ENCODE results near the gene LRRC10B.
"Not testable (repeated sequence)": the region's sequence is repeated elsewhere in the genome, so short reads cannot be mapped to it uniquely, and the experiment has no call there.

Gene LRRC10B
- long read RNA-seq, donor 1, partial matches to known transcripts: 0 of 2 reads
- long read RNA-seq, donor 1, other reads (novel, unspliced or antisense): 0 of 2 reads
- long read RNA-seq, donor 2, partial matches to known transcripts: 0 of 2 reads
- long read RNA-seq, donor 2, other reads (novel, unspliced or antisense): 0 of 2 reads
- long read RNA-seq, donor 3, partial matches to known transcripts: 0 of 1 reads
- long read RNA-seq, donor 3, other reads (novel, unspliced or antisense): 0 of 1 reads
- long read RNA-seq, donor 4, partial matches to known transcripts: 0 of 1 reads
- long read RNA-seq, donor 4, other reads (novel, unspliced or antisense): 0 of 1 reads
- long read RNA-seq, donor 5, partial matches to known transcripts: 0 of 1 reads
- long read RNA-seq, donor 5, other reads (novel, unspliced or antisense): 0 of 1 reads
- long read RNA-seq, donor 6, partial matches to known transcripts: 0 of 4 reads
- long read RNA-seq, donor 6, other reads (novel, unspliced or antisense): 0 of 4 reads
- long read RNA-seq, donor 7, partial matches to known transcripts: 0 of 4 reads
- long read RNA-seq, donor 7, other reads (novel, unspliced or antisense): 0 of 4 reads
- long read RNA-seq, donor 8, partial matches to known transcripts: 0 of 4 reads
- long read RNA-seq, donor 8, other reads (novel, unspliced or antisense): 0 of 4 reads

DNA sequence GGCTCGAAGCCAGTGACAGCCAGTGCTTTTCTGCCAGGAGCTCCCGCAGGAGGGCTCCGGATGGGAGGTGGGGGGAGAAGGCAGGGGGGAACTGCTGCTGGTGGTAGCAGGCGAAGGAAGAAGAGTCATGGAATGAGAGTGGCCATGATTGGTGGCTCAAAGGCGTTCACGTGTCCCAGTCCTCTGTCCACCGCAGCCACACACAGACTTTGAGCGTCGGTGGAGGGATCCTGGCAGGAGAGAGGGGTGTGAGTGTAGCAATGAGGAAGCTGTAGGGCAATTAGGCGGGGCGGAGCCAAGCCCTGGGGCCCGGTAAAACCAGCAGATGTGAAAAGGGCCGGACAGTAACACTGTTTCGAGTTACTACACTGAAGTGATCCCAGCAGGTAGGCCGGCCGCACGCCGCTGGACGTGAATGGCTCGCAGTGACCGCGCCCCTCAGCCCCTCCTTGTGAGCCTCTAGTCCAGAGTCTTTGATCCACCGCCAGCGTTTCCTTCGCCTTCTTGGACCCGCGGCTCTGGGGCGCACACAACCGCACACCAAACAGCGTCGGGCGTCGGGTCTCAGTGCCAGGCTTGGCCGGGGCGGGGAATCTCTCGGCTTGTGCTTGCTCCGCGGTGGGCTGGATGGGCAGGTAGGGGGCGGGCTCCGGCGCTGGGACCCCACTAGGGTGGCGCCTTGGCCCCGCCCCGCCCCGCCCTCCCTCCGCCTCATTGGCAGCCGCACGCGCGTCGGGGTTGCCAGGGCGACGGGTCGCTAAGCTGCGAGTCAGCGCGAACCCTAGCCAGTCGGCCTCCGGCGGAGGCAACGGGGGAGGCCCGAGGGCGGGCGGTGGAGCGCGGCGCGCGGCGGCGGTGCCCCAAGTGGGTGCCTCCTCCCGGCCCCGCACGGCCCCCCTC, at the start of gene LRRC10B:
Gene LRRC10B (plus strand): TSS at position 788 of the 900 bp plus-strand sequence. CDS start 250 bp downstream, outside the sequence.
- peak; percentile 75 for DNase-seq

DNA sequence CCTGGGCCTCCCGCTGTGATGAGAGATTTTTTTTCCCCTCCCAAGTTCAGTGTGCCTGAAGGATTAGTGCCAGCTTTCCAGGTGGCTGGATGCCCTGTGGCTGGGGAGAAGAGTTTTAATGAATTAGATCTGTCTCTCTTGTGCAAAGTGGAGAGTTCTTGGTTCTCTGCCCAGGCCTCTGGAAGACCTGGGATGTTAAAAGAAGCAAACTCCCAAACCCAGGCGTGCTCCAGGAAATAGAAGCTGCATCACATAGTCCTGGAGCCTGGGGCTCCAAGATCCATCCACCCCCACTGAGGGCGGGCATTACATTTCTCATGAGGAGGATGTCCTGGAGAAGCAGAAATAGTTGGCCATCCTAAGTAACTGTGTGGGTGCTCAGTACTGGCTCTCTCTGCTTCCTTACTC, 48.1 kb upstream of the LRRC10B start:
- DNase-seq: no peak

DNA sequence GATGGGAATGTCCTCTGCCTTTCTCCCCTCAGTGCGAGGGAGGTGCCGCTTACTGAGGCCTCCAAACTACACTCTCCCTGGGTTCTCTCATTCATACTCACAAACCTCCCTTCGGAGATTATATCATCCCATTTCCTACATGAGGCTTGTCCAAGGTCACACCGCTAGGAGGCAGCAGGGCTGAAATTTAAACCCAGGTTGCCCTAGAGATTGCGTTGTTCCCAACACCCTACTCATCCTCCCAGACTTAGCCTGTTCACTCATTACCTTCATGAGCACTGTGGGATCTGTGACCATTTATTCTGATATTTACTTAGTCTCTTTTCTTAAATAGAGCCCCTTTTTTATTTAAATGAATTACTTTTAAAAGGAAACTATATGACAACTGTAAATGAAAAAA, 47.6 kb upstream of the LRRC10B start:
- no peak for DNase-seq

DNA sequence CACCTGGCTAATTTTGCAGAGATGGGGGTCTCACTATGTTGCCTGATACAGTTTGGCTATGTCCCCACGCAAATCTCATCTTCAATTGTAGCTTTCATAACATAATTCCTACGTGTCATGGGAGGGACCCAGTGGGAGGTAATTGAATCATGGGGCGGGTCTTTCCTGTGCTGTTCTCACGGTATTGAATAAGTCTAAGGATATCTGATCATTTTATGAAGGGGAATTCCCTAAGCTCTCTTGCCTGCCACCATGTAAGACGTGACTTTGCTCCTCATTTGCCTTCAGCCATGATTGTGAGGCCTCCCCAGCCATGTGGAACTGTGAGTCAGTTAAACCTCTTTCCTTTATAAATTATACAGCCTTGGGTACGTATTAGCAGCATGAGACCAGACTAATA, 40.9 kb upstream of the LRRC10B start:
- not testable (repeated sequence) for DNase-seq

DNA sequence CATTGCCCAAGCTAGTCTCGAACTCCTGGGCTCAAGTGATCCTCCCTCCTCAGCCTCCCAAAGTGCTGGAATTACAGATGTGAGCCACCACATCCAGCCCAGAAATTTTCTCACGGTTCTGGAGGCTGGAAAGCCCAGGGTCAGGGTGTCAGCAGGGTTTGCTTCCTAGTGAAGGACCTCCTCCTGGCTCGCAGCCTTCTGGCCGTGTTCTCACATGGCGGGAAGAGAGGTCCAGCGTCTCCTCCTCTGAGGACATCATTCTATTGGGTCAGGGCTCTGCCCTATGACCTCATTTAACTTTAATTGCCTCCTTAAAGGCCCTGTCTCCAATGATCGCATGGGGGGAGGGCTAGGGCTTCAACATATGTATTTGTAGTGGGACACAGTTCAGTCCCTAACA, 40.5 kb upstream of the LRRC10B start:
- DNase-seq: no peak

DNA sequence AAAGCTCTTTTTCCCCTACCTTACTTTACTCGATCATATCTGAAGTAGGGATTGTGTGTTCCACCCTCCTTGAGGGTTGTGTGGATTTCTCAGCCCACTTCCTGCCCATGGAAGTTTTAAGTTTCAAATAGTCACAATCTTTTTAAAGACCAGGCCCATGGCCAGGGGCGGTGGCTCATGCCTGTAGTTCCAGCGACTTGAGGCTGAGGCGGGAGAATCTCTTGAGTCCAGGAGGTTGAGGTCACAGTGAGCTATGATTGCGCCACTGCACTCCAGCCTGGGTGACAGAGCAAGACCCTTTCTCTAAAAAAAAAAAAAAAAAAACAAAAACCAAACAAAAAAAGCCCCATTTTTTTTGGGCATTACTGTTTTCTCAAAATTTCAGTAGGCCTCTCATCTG, 36.3 kb upstream of the LRRC10B start:
- no peak for DNase-seq

DNA sequence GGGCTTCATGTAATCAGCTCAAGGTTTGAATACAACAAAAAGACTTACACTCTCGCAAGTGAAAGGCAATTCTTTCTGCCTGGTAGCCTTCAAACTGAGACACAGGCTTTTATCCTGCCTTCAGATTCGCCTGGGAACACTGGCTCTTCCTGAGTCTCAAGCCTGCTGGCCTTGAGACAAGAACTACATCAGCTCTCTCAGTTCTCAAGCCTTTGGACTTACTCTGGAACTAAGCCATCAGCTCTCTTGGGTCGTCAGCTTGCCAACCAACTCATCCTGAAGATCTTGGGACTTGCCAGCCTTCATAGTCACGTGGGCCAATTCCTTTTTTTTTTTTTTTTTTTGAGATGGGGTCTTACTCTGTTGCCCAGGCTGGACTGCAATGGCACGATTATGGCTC, 35.7 kb upstream of the LRRC10B start:
- DNase-seq: no peak

DNA sequence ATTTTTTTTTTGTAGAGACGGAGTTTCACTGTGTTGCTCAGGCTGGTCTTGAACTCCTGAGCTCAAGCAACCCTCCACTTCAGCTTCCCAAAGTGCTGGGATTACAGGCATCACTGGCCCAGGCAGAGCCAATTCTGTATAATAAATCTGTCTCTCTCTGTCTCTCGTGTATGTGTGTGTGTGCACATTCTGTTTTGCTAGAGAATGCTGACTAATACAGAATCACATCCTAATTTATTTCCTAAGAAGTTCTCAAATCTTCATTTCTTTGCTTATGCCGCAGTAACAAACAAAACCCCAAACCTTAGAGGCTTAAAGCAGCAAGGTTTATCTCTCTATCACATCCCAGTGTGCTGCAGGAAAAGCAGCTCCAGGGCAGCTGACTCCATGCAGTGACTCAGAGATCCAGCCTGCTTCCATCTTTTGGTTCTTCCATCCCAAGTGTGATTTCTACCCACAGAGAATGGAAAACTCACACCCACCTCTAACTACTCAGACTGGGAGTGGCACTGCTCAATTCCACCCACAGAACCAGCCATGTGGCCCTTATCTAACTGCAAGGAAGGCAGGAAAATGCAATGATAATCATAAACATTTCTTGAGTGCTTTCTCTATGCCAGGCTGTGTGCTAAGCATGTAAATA, 35.1 kb upstream of the LRRC10B start:
- no peak for DNase-seq

DNA sequence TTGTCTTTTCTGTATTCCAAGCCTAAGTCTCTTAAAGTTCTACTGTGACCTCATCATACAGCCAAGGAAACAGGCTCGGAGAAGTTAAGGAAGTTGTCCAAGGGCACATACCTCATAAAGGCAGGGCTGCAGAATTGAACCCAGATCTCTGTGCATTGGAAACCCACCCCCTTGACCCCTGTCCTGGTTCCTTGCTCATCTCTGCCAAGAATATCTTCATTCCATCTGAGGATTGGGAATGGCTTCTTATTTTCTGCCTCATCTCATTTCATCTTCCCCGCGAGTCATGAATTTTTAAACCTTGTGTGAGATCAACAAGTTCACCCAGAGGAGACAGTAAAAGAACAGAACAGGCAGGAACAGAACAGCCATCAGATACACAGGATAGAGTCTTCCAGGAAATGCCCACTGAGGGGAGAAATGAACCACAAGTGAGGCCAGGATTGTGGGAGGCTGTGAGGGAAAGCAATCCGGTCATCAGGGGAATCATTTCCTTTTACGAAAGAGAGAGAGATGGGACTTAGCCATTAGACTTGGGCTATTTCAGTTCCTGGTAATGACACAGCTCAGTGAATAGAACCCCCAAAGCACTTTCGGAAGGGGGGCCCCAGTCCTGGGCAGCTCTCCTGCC, 34.4 kb upstream of the LRRC10B start:
- no peak for DNase-seq

DNA sequence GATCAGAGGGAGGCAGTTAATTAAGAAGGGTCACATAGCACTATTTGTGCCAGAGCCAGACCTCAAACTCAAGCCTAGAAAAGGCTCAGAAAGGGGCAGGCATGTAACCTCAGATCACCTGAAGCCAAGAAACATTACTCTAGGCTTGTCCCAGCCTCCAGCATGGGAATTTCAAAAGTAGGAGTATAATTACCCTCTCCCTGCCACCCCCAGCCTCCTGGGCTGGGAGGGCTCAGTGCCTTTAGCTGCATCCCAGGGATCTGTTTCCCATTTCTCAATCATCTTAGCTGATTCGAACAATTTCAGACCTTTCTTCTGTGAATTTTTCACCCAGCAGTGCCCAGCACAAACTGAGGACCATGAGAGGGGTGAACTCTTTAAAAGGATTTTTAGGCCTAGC, 33.1 kb upstream of the LRRC10B start:
- DNase-seq: no peak

DNA sequence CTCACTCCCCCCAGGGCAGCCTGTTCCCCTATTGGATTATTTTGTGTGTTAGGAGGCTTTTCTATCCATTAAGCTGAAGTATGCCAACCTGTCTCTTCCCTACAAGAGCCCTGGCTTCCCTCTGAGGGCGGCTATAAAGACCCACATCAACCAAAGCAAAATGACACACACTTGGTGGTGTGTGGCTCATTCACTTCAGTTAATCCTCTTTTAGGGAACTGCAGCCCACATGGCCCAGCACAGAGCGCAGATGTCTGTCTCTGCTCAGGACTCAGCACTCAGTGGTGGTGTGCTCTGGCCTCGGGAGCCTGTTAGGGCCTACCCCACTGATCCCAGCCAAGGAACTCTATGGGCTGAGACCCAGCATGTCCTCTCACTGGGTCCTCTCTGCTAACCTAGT, 32.2 kb upstream of the LRRC10B start:
- no peak for DNase-seq

DNA sequence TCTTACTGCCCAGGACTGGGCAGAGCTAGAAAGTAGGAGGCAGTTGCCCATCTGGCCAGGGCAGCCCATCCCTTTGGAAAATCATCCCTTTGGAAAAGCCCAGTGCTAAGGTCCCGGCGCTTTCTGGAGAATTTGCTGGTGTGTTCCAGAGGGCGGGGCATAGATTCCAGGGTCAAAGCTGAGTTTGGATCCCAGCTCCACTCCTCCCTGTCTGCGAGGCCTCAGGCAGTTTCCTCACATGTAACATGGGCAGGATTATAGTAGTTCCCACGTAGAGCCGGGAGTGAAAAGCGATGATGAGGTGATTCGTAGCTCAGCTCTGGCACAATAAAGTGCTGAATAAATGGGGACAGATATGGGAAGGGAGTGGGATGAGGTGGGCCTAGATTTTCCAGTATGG, 31.4 kb upstream of the LRRC10B start:
- DNase-seq: no peak

DNA sequence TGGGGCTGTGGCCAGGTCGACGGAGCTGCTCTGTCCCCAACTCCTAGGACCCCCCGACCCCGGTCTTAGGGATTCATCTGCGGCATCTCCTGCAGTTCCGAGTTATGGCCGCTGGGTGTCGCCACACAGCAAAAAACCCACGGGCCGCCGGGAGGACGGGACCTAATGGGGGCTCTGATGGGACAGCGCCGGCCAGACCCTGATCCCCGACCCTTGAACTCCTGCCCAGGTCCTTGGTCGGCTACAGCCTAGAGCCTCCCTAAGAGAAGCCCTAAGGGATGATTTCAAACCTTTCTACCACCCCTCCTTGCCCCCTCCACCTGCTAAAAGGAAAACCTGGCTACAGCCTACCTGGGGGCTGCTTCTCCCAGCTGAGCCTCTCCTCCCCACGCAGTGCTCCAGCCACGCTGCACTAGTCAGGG, 30.8 kb upstream of the LRRC10B start:
- DNase-seq: peak; percentile 57

DNA sequence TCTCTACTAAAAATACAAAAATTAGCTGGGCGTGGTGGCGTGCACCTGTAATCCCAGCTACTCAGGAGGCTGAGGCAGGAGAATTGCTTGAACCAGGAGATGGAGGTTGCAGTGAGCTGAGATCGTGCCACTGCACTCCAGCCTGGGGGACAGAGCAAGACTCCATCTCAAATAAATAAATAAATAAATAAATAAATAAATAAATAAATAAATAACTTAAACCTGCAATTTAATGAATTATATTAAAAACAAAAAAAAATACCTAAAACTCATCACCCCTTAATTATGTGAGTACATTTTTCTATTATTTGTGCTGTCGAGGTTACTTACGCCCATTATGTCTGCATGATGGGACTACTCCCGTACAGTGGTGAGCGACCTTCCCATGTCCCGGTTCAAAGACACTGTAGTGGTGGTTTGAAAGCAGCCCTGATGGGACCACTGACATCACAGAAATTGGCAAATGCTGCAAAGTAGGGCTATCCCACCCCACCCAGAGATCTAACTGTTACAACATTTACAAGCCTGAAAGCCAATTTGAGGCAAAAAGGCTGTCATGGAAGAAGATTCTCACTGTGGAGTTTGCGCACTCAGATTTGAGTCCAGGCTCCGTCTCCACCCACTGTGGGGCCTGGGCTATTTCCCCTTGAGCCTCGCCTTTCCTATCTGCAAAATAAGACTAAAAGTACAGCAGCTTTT, 29.0 kb upstream of the LRRC10B start:
- DNase-seq: not testable (repeated sequence)

DNA sequence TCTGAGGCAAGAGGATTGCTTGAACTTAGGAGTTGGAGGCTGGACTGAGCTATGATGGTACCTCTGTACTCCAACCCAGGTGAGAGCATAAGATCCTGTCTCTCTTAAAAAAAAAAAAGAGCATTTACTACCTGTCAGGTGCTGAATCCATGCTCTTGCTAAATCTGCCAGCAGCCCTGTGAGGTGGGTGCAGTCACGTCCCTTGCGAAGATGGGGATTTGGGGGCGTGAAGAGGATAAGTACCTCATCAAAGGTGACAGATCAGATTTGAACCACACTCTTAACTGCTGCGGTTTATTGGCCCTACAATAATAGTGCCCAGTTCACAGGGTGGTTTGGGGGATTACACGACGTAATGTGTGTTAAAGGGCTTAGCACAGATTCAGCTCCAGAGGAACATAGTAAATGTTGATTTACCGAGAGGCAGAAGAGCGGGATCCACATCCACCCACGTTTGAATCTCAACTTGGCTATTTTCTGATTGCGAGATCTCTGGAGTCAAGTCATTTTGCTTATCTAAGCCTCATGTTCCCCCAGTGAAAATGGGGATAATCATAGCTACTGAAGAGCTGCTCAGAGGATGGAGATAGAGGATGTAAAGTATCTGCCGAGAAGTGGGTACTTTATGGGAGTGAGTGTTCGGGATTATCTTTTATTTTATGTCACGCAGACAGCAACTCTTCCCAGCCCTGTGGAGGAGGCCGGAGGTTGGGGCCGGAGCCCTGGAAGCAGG, 28.1 kb upstream of the LRRC10B start:
- DNase-seq: no peak

DNA sequence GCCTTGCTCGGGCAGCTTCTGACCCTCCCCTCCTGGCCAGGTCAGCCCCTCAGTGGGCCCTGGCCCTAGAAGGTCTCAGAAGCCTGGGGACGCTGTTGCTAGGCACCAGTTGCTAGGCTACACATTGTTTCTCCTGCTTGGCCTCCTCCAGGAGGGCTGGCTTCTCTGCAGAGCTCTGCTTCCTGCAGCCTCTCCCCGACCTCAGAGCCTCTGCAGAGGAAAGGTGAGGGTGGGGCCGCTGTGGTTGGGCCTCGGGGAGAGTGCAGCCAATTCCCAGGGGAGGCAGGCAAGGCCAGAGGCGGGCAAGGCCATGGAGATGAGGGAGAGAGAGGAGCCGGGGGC, 27.6 kb upstream of the LRRC10B start:
- DNase-seq: no peak

DNA sequence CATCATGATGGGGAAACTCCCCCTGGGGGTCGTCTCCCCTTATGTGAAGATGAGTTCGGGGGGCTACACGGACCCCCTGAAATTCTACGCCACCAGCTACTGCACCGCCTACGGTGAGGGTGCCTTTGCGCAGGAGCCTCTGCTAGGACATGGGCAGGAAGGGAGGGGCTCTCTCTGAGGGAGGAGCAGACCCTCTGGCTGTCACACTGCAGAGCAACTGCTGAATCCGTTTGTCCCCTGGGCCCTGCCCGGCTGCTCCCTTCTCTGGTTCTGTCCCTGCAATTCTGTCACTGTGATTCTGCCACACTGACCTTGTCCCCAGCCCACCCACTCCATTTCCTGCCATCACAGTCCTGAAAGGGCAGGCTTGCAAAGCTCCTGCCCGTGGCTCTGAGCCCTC, 26.7 kb upstream of the LRRC10B start:
- DNase-seq: no peak

DNA sequence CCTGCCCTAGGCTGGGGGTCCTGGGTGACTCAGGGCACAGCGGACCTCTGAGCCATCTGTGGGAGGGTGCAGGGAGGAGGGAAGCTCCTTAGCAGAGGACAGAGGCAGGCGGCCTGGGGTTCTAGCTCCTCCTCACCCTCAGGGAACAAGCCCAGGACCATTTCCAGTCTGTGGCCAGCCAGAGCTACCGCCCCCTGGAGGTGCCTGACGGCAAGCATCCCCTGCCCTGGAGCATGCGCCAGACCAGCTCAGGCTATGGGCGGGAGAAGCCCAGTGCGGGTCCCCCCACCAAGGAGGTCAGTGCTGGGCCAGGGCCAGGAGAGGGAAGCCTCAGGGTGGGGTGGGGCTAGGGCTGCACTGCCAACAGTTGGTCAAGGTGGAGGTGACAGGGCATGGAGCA, 26.0 kb upstream of the LRRC10B start:
- no peak for DNase-seq

DNA sequence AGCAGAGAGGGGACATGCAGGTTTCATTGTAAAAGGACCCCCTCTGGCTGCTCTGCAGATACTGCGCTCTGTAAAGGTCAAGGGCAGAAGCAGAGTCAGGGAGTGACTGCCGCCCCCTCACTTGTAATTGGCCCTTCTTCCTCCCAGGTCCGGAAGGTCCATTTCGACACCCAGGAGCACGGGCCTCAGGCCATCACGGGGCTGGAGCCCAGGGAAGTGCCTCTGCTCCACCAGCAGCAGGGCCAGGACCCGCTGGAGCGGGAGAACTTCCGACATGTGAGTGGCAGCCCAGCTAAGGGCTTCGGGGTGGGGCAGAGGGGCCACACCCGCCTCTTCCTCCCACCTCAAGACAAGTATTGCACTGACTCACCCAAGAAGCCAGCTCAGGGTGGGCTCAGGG, 24.0 kb upstream of the LRRC10B start:
- no peak for DNase-seq

DNA sequence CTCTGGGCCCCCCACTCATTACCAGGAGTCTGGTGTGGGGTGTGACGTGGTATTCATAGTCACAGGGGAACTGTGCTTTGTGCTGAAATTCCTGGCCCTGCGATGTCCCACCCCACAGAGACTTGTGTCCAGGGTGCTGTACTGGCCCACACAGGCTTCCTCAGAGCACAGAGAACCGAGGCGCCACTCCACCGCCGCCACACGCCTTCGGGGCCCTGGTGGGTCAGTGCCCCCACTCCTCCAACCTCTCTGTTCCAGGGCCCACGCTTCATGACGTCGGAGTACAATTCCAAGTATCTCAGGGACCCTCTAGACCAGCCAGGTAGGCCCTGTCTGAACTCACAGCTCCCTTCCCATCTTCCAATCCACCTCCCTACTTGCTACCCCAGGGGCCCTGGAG, 23.5 kb upstream of the LRRC10B start:
- no peak for DNase-seq
